ENCODE measurements around the gene ARHGEF37. TPM values are rescaled to one million over a fixed set of nuclear protein-coding genes. Genes with fewer than 3 reads are reported as not detected.

Gene ARHGEF37
- total and polyA plus RNA-seq, 9 of the 15 experiments (the other 6 are each of a cell fraction or from before 2014, with no cell fraction given), result 0.01 to 0.27 (median 0.05) TPM

GRCh38 chr5:149681922-149682321, 100.6 kb downstream of the ARHGEF37 start (continued):
- TF ChIP-seq NFYB (IDR thresholded peaks at IDR 0.05; ENCODE audit: extremely low read depth, insufficient read length) (no peak), PBX2 (CRISPR knock-in tag; IDR thresholded peaks at IDR 0.05; ENCODE audit: low read depth) (no peak), PBX2 (tag; conservative IDR thresholded peaks at IDR 0.05; ENCODE audit: low read depth) (no peak), SREBF2 (CRISPR knock-in tag; IDR thresholded peaks at IDR 0.05) (no peak), ZNF263 (CRISPR knock-in tag; IDR thresholded peaks at IDR 0.05; ENCODE audit: borderline replicate concordance) (no peak), CBX1 (IDR thresholded peaks at IDR 0.05; ENCODE audit: low read depth) (peak; percentile 56; the same call in 1 of the 2 replicates), ZBTB2 (IDR thresholded peaks at IDR 0.05) (no peak), HDAC2 (IDR thresholded peaks at IDR 0.05) (0 out of 2 replicates have a peak, but pooled peaks have one; percentile 38), USF2 (CRISPR knock-in tag; IDR thresholded peaks at IDR 0.05) (no peak), TSC22D4 (tag; IDR thresholded peaks at IDR 0.05) (no peak), ARID4B (CRISPR knock-in tag; IDR thresholded peaks at IDR 0.05) (no peak), GMEB1 (CRISPR knock-in tag; IDR thresholded peaks at IDR 0.05) (no peak), ZBTB33 (CRISPR knock-in tag; IDR thresholded peaks at IDR 0.05) (no peak), RCOR1 (IDR thresholded peaks at IDR 0.05; ENCODE audit: borderline replicate concordance in 1 of 2, low read depth in 2 of 2, low read length in 2 of 2) (peak in 1 of 2 experiments; percentile 62; a peak in 1 of 4 replicates)

Data from K562 (cell line).